ENCODE results near the gene FIGNL2. TPM values are rescaled to one million over a fixed set of nuclear protein-coding genes. Genes with fewer than 3 reads are reported as not detected.
"Not testable (repeated sequence)": the region's sequence is repeated elsewhere in the genome, so short reads cannot be mapped to it uniquely, and the experiment has no call there.

Gene FIGNL2
- total RNA-seq, 6 experiments from 2014 or later, result 0.14 to 1.8 (median 0.55) TPM

DNA sequence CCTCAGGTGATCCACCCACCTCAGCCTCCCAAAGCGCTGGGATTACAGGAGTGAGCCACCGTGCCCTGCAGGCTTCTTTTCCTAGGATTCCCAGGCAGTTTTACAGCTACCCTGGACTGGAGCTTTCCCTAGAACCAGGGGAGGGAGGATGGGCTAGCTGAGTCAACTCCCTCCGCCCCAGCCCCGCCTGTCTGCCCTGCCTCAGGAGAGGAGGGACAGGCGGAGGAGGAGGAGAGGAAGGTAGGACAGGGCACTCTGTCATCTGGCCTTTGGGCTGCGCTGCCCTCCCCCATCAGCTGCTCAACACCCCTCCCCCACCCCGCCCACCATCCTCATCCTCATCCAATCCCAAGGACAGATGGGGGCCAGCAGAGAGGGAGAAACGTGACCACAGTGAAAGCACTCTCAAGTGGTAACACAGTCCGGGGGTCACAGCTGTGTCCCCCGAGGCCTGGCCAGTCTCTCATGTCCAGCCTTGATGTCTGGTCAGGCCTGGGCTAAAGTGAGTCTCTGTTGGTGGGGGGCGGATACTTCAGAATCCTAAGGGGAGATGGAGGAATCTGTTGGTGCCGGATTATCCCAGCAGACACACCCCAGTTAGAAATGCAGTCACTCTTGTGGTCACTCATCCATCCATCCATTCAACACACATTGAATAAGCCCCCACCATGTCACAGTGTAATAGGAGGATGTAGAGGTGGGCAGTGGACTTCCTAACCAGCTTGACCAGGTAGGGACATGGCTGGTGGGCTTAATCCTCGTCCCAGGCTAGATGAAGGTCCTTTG is 12.3 kb downstream of the FIGNL2 start:
- Histone ChIP-seq H3K4me1 (no peaks in the 10 kb centered on the region), H3K9me3 (no peaks in the 10 kb centered on the region), H3K27ac (no peak overlapping the region), H3K27me3 (no peaks in the 10 kb centered on the region), H3K4me3 (no peak overlapping the region), H3K36me3 (no peaks in the 10 kb centered on the region)
- DNase-seq, result no peak
- WGBS (ENCODE audit: insufficient coverage, low coverage, low lambda C conversion rate, missing lambda C conversion rate), result 61% methylated on average over 5 of the region's 13 CpGs
- no peak for ATAC-seq
- TF ChIP-seq, protein P1, sequence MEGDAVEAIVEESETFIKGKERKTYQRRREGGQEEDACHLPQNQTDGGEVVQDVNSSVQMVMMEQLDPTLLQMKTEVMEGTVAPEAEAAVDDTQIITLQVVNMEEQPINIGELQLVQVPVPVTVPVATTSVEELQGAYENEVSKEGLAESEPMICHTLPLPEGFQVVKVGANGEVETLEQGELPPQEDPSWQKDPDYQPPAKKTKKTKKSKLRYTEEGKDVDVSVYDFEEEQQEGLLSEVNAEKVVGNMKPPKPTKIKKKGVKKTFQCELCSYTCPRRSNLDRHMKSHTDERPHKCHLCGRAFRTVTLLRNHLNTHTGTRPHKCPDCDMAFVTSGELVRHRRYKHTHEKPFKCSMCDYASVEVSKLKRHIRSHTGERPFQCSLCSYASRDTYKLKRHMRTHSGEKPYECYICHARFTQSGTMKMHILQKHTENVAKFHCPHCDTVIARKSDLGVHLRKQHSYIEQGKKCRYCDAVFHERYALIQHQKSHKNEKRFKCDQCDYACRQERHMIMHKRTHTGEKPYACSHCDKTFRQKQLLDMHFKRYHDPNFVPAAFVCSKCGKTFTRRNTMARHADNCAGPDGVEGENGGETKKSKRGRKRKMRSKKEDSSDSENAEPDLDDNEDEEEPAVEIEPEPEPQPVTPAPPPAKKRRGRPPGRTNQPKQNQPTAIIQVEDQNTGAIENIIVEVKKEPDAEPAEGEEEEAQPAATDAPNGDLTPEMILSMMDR (IDR thresholded peaks at IDR 0.05), result no peak
- TF ChIP-seq POLR2A (IDR thresholded peaks at IDR 0.05), result no peak
- intact Hi-C loops (cut with DNase I), result no loop called here

DNA sequence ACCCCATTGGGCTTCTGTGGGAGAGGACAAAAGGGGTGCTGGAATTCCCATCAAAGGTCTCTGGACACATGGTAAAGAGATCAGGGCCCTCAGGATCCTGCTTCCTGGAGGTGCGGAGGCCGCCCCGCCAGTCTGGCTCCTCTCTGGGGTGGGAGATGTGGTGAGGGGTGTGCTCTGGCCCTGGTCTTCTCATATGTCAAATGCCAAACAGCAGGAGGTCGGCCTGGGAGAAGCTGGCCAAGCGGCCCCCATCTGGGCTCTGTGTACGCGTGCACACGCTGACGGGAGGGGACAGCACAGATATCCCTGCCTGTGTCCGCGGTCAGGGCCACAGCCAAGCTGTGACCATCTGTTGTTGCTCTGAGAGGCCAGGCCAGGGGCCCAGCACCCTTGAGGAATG is 14.1 kb downstream of the FIGNL2 start:
- H3K27me3 ChIP-seq, result no peaks in the 10 kb centered on the region
- ATAC-seq (no peak), DNase-seq (no peak)
- H3K36me3 ChIP-seq, result no peaks in the 10 kb centered on the region
- H3K4me3 ChIP-seq, result no peak overlapping the region
- no peaks in the 10 kb centered on the region for H3K9me3 ChIP-seq
- WGBS (ENCODE audit: insufficient coverage, low coverage, low lambda C conversion rate, missing lambda C conversion rate), result 95% methylated on average over 4 of the region's 11 CpGs
- no peaks in the 10 kb centered on the region for H3K4me1 ChIP-seq
- no peak for TF ChIP-seq POLR2A (IDR thresholded peaks at IDR 0.05)
- TF ChIP-seq, protein P1 (IDR thresholded peaks at IDR 0.05), result no peak
- no peak overlapping the region for H3K27ac ChIP-seq
- intact Hi-C loops (cut with DNase I), result no loop called here

DNA sequence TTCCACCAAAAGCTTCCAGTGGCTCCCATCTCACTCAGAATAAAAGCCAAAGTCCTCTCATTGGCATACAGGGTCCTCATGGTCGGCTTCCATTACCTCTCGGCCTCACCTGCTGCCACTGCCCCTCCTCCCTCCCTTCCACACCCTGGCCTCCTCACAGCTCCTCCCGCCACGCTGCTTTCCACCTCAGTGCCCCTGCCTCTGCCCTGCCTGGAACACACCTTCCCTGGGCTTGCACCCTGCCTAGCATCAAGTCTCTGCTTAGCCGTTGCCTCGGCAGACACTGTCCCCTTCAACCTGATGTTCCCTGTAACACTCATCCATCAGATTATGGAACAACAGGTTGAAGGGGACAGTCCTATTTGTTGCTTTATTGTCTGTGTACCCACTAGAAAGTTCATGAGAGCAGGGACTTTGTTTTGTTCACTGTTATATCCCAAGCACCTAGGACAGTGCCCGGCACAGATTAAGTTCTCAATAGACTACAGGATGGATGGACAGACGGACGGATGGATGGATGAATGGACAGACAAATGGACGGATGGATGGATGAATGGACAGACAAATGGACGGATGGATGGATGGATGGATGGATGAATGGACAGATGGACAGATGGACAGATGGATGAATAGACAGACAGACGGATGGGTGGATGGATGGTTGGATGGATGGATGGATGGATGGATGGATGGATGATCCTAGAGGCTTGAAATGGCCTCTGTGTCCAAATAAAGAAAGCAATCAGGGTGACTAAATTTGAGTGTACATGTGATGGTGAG is 14.9 kb downstream of the FIGNL2 start:
- Histone ChIP-seq H3K9me3 (no peaks in the 10 kb centered on the region), H3K4me3 (no peak overlapping the region), H3K27ac (no peak overlapping the region), H3K36me3 (no peaks in the 10 kb centered on the region), H3K27me3 (no peaks in the 10 kb centered on the region), H3K4me1 (no peaks in the 10 kb centered on the region)
- intact Hi-C loops (cut with DNase I), result no loop called here
- 62% methylated on average over 12 of the region's 12 CpGs for WGBS (ENCODE audit: insufficient coverage, low coverage, low lambda C conversion rate, missing lambda C conversion rate)
- DNase-seq, result no peak
- TF ChIP-seq, protein P1 (IDR thresholded peaks at IDR 0.05), result no peak
- no peak for TF ChIP-seq POLR2A (IDR thresholded peaks at IDR 0.05)
- ATAC-seq, result no peak

DNA sequence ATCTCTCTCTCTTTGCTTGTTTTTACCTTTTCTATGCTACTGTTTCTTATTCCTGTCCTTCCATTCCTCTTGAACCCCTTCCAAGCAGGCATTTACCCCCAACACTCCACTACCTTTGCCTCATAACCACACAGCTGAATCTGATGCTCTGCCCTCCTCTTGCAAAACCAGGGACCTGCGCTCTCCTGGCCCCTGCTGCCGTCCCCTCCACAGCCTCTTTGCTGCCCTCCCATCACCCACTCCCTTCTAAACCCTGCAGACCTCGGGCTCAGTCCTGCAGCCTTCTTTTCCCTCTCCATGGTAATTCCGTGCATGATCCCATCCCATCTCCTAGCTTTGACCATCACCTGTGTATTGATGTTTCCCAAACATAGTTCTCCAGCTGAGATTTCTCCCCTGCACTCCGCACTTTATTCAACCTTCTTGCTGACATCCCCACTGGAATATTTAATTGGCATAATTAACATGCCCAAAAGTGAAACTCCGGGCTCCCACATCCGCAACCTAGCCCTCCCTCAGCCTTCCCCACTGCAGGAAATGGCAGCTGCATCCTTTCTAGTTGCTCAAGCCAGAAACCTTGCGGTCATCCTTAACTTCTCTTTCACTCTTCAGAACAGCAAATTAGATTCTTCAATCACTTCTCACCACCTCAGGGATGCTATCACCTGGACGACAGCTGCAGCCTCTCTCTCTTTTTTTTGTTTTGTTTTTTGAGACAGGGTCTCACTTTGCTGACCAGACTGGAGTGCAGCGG is 16.0 kb downstream of the FIGNL2 start:
- WGBS (ENCODE audit: insufficient coverage, low coverage, low lambda C conversion rate, missing lambda C conversion rate), result 33% methylated on average over 10 of the region's 10 CpGs
- no peak for TF ChIP-seq POLR2A (IDR thresholded peaks at IDR 0.05)
- TF ChIP-seq, protein P1 (IDR thresholded peaks at IDR 0.05), result no peak
- H3K4me3 ChIP-seq, result no peak overlapping the region

DNA sequence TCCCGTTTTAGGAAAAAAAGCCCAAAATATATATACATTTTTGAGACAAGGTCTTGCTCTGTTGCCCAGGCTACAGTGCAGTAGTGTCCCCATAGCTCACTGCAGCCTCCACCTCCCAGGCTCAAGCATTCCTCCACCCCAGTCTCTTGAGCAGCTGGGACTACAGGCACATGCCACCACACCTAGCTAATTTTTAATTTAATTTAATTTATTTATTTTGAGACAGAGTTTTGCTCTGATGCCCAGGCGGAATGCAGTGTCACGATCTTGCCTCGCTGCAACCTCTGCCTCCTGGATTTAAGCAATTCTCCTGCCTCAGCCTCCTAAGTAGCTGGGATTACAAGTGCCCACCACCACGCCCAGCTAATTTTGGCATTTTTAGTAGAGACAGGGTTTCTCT is 16.7 kb downstream of the FIGNL2 start:
- H3K36me3 ChIP-seq; H3K4me3 ChIP-seq; H3K9me3 ChIP-seq; H3K27ac ChIP-seq; DNase-seq; intact Hi-C loops (cut with DNase I); H3K27me3 ChIP-seq; H3K4me1 ChIP-seq; ATAC-seq: not testable (repeated sequence)
- 70% methylated on average over 5 of the region's 5 CpGs for WGBS (ENCODE audit: insufficient coverage, low coverage, low lambda C conversion rate, missing lambda C conversion rate)

More for the DNA sequence above, 16.0 kb downstream of the FIGNL2 start:
- Histone ChIP-seq H3K9me3 (no peaks in the 10 kb centered on the region), H3K27ac (no peak overlapping the region), H3K4me1 (peaks cover 0 to 8% (median 0%) of the 10 kb centered on the region in 4 donors), H3K27me3 (no peaks in the 10 kb centered on the region), H3K36me3 (no peaks in the 10 kb centered on the region)
- intact Hi-C loops (cut with DNase I), result no loop called here
- ATAC-seq, result no peak
- no peak for DNase-seq

All from right lobe of liver (tissue), 6 donors.